OCI-M2 (cell line): ENCODE measurements around the gene OR2L8.

ENCODE experiments used
- DNase-seq: peaks from one replicate; lab custom pipeline; 2025; ENCODE audit not compliant: unreplicated experiment; lab: John Stamatoyannopoulos, UW

OR2L8 gene

GRCh38 chr1:247948558-247948957 is at the start of gene OR2L8:
Gene OR2L8 (plus strand): TSS chr1:247948858. CDS start chr1:247948858, 0 bp downstream.
- DNase-seq: no peak

- DNase-seq: no peak
Observed at GRCh38 chr1:247904122-247904521, 44.5 kb upstream of the OR2L8 start.

GRCh38 chr1:247905181-247905580 is 43.5 kb upstream of the OR2L8 start:
- no peak for DNase-seq

- DNase-seq: no peak
Observed at GRCh38 chr1:247905910-247906503, 42.7 kb upstream of the OR2L8 start.

- no peak for DNase-seq
Observed at GRCh38 chr1:247906504-247907047, 42.1 kb upstream of the OR2L8 start.

- DNase-seq: no peak
Observed at GRCh38 chr1:247908766-247909165, 39.9 kb upstream of the OR2L8 start.

GRCh38 chr1:247913786-247914185 is 34.9 kb upstream of the OR2L8 start:
- no peak for DNase-seq

- DNase-seq: no peak
Observed at GRCh38 chr1:247914941-247915662, 33.6 kb upstream of the OR2L8 start.

- DNase-seq: no peak
Observed at GRCh38 chr1:247919952-247920351, 28.7 kb upstream of the OR2L8 start, which contains the start of gene OR2T8. Gene OR2T8 (plus strand): TSS chr1:247920252. CDS start chr1:247921018, 766 bp downstream.

- DNase-seq: no peak
Observed at GRCh38 chr1:247923941-247924340, 24.7 kb upstream of the OR2L8 start.

GRCh38 chr1:247924868-247925267 is 23.8 kb upstream of the OR2L8 start, which contains the start of gene OR2AJ1:
Gene OR2AJ1 (plus strand): TSS chr1:247924889. CDS start chr1:247933769, 8,880 bp downstream.
- DNase-seq: no peak

GRCh38 chr1:247933989-247934388 is 14.7 kb upstream of the OR2L8 start:
- DNase-seq: no peak

- no peak for DNase-seq
Observed at GRCh38 chr1:247935781-247936180, 12.9 kb upstream of the OR2L8 start.

GRCh38 chr1:247936415-247936814 is 12.2 kb upstream of the OR2L8 start:
- DNase-seq: no peak

GRCh38 chr1:247936965-247937734 is 11.5 kb upstream of the OR2L8 start:
- peak; percentile 71 for DNase-seq

GRCh38 chr1:247942624-247943023 is 6.0 kb upstream of the OR2L8 start:
- DNase-seq: no peak

GRCh38 chr1:247953408-247953807 is 4.8 kb downstream of the OR2L8 start:
- DNase-seq: no peak

- no peak for DNase-seq
Observed at GRCh38 chr1:247961791-247962190, 13.1 kb downstream of the OR2L8 start.

GRCh38 chr1:247962911-247963588 is 14.4 kb downstream of the OR2L8 start:
- no peak for DNase-seq

GRCh38 chr1:247964933-247965332 is 16.3 kb downstream of the OR2L8 start, which contains the start of gene OR2AK2:
Gene OR2AK2 (plus strand): TSS chr1:247965233. CDS start chr1:247965377, 144 bp downstream.
- no peak for DNase-seq
